Measurements from ENCODE around the gene KIAA1671. TPM values are rescaled to one million over a fixed set of nuclear protein-coding genes. Genes with fewer than 3 reads are reported as not detected.

KIAA1671 gene
- total and polyA plus RNA-seq, 2 of the 4 experiments (the other 2 are of a cell fraction): 0.02 TPM; not detected in 1

- Histone ChIP-seq H2AK5ac (ENCODE audit: low read depth, low read length) (no peak overlapping the region), H4K20me1 (ENCODE audit: insufficient read depth, low read length) (no peaks in the 10 kb centered on the region), H3K56ac (ENCODE audit: extremely low read depth, insufficient read depth, low read length) (no peak overlapping the region), H2AFZ (replicated peaks; ENCODE audit: low read length, poor library complexity) (no peak overlapping the region), H3K36me3 (ENCODE audit: control insufficient read depth, insufficient read depth, low read length) (no peaks in the 10 kb centered on the region), H3K9me1 (ENCODE audit: insufficient read depth, low read length) (no peaks in the 10 kb centered on the region), H3K4me3 (ENCODE audit: insufficient read depth, low read depth, low read length) (no peak overlapping the region), H3K18ac (ENCODE audit: low read depth, low read length) (no peak overlapping the region), H4K5ac (ENCODE audit: low read depth, low read length) (no peak overlapping the region), H3K27ac (ENCODE audit: insufficient read depth, low read length) (no peak overlapping the region), H2AK9ac (replicated peaks; ENCODE audit: low read depth, low read length, poor library complexity) (no peak overlapping the region), H3K9ac (ENCODE audit: low read depth, low read length) (no peak overlapping the region), H3K14ac (replicated peaks; ENCODE audit: low read depth, low read length) (no peak overlapping the region), H2BK5ac (ENCODE audit: low read depth, low read length, poor library complexity, severe bottlenecking) (no peak overlapping the region), H3K4me1 (ENCODE audit: control insufficient read depth, insufficient read depth, low read length) (no peaks in the 10 kb centered on the region), H3K79me1 (ENCODE audit: low read depth in 1 of 2, low read length in 2 of 2) (no peaks in the 10 kb centered on the region), H4K8ac (ENCODE audit: low read depth in 2 of 2, low read length in 2 of 2) (no peak overlapping the region), H3K27me3 (ENCODE audit: control insufficient read depth, insufficient read depth, low read length) (no peaks in the 10 kb centered on the region), H3K4ac (ENCODE audit: low read depth, low read length) (no peak overlapping the region), H3K4me2 (ENCODE audit: low read depth, low read length) (no peak overlapping the region), H4K91ac (ENCODE audit: insufficient read depth, low read depth, low read length) (no peak overlapping the region), H3K9me3 (ENCODE audit: control insufficient read depth, insufficient read depth, low read length) (no peaks in the 10 kb centered on the region), H2BK15ac (ENCODE audit: low read depth, low read length) (no peak overlapping the region), H3K23ac (ENCODE audit: low read depth, low read length) (no peak overlapping the region), H2BK120ac (ENCODE audit: low read depth, low read length) (no peak overlapping the region), H2BK20ac (ENCODE audit: low read depth, low read length) (no peak overlapping the region)
- ChIA-PET CTCF (no interaction called here), POLR2A (ENCODE audit: unreplicated experiment) (no interaction called here)
- no peak for TF ChIP-seq CTCF (conservative IDR thresholded peaks at IDR 0.05; ENCODE audit: low read depth, low read length)
- TF ChIP-seq FOS (IDR thresholded peaks at IDR 0.05; ENCODE audit: low read depth, low read length): no peak
- 100% methylated on average over 2 of the region's 11 CpGs; no CpG with 5 or more reads in 1 of the 2 experiments for WGBS, 2 experiments (ENCODE audit: extremely low coverage in 2 of 2, insufficient read length in 1 of 2)
- DNase-seq (no peak), ATAC-seq (ENCODE audit: low read depth) (no peak)
- in situ Hi-C loops (cut with MboI; ENCODE audit: low sequenced_read_pairs) (no loop called here), dilution Hi-C loops (cut with HindIII; ENCODE audit: low sequenced_read_pairs, unreplicated experiment) (no loop called here), intact Hi-C loops (cut with micrococcal nuclease) (no loop called here)
- no TSS peak for BruUV-seq (replicated peaks)
Observed at GRCh38 chr22:24962835-24963234, 10.3 kb downstream of the KIAA1671 start.
